ENCODE measurements around the gene BBX. TPM values are rescaled to one million over a fixed set of nuclear protein-coding genes. Genes with fewer than 3 reads are reported as not detected.

The BBX gene
- polyA plus RNA-seq, 1 donor from 2014 or later: 23.8 TPM

GRCh38 chr3:107523539-107524325 lies 970 bp downstream of the BBX start:
- no peaks in the 10 kb centered on the region for H4K20me1 ChIP-seq (ENCODE audit: insufficient read depth)
- peaks cover 17% of the 10 kb centered on the region for H3K79me2 ChIP-seq (replicated peaks; ENCODE audit: insufficient read depth, low read length)
- no peaks in the 10 kb centered on the region for H3K9me3 ChIP-seq (ENCODE audit: low read length)
- peaks cover 3% of the 10 kb centered on the region for H3F3A ChIP-seq (ENCODE audit: insufficient read depth, low read length, poor library complexity, severe bottlenecking)
- H3K27me3 ChIP-seq (ENCODE audit: insufficient read depth, low read depth, low read length): no peaks in the 10 kb centered on the region
- no peaks in the 10 kb centered on the region for H3K9me2 ChIP-seq (ENCODE audit: insufficient read depth, low read length)
- H3K27ac ChIP-seq (ENCODE audit: low read length): peak overlapping the region; percentile 42
- H3K4me2 ChIP-seq (ENCODE audit: low read length): peak overlapping the region; percentile 82
- H3K9ac ChIP-seq (ENCODE audit: low read length): peak overlapping the region; percentile 70
- H3K36me3 ChIP-seq (ENCODE audit: insufficient read depth, low read length): no peaks in the 10 kb centered on the region
- H2AFZ ChIP-seq (ENCODE audit: low read depth, low read length): peak overlapping the region; percentile 47
- TF ChIP-seq EZH2 (IDR thresholded peaks at IDR 0.05; ENCODE audit: borderline replicate concordance, insufficient read depth, low read length, poor library complexity, severe bottlenecking): no peak
- no peak for TF ChIP-seq MXI1 (conservative IDR thresholded peaks at IDR 0.05; ENCODE audit: poor library complexity, severe bottlenecking)
- TF ChIP-seq CTCF (IDR thresholded peaks at IDR 0.05; ENCODE audit: poor library complexity, severe bottlenecking): no peak
- TF ChIP-seq SMC3 (conservative IDR thresholded peaks at IDR 0.05; ENCODE audit: poor library complexity): peak; percentile 13
- TF ChIP-seq RAD21 (conservative IDR thresholded peaks at IDR 0.05): no peak
- no peak for TF ChIP-seq TAF1 (IDR thresholded peaks at IDR 0.05; ENCODE audit: low read depth)
- H3K4me3 ChIP-seq (ENCODE audit: low read length): peak overlapping the region; percentile 92

GRCh38 chr3:107524326-107524840 lies 1.6 kb downstream of the BBX start:
- peaks cover 3% of the 10 kb centered on the region for H3F3A ChIP-seq (ENCODE audit: insufficient read depth, low read length, poor library complexity, severe bottlenecking)
- peak overlapping the region; percentile 82 for H3K4me2 ChIP-seq (ENCODE audit: low read length)
- H3K27ac ChIP-seq (ENCODE audit: low read length): peak overlapping the region; percentile 42
- peaks cover 17% of the 10 kb centered on the region for H3K79me2 ChIP-seq (replicated peaks; ENCODE audit: insufficient read depth, low read length)
- peak overlapping the region; percentile 92 for H3K4me3 ChIP-seq (ENCODE audit: low read length)
- H3K27me3 ChIP-seq (ENCODE audit: insufficient read depth, low read depth, low read length): no peaks in the 10 kb centered on the region
- peak overlapping the region; percentile 47 for H2AFZ ChIP-seq (ENCODE audit: low read depth, low read length)
- peak overlapping the region; percentile 70 for H3K9ac ChIP-seq (ENCODE audit: low read length)
- no peaks in the 10 kb centered on the region for H3K9me3 ChIP-seq (ENCODE audit: low read length)
- no peaks in the 10 kb centered on the region for H3K9me2 ChIP-seq (ENCODE audit: insufficient read depth, low read length)
- no peaks in the 10 kb centered on the region for H4K20me1 ChIP-seq (ENCODE audit: insufficient read depth)
- H3K36me3 ChIP-seq (ENCODE audit: insufficient read depth, low read length): no peaks in the 10 kb centered on the region
- TF ChIP-seq EZH2 (IDR thresholded peaks at IDR 0.05; ENCODE audit: borderline replicate concordance, insufficient read depth, low read length, poor library complexity, severe bottlenecking): no peak
- no peak for TF ChIP-seq SMC3 (conservative IDR thresholded peaks at IDR 0.05; ENCODE audit: poor library complexity)
- TF ChIP-seq RAD21 (conservative IDR thresholded peaks at IDR 0.05): no peak
- no peak for TF ChIP-seq MXI1 (conservative IDR thresholded peaks at IDR 0.05; ENCODE audit: poor library complexity, severe bottlenecking)
- no peak for TF ChIP-seq CTCF (IDR thresholded peaks at IDR 0.05; ENCODE audit: poor library complexity, severe bottlenecking)
- no peak for TF ChIP-seq REST (IDR thresholded peaks at IDR 0.05; ENCODE audit: borderline replicate concordance)
- no peak for TF ChIP-seq EP300 (conservative IDR thresholded peaks at IDR 0.05; ENCODE audit: poor library complexity, severe bottlenecking)
- no peak for TF ChIP-seq TAF1 (IDR thresholded peaks at IDR 0.05; ENCODE audit: low read depth)
- no peak for TF ChIP-seq POLR2AphosphoS5 (IDR thresholded peaks at IDR 0.05)

Measured in neural cell (in vitro differentiated cells).